Esophagus mucosa (tissue), 1 donor: Measurements from ENCODE around the gene HPGDS. TPM values are rescaled to one million over a fixed set of nuclear protein-coding genes. Genes with fewer than 3 reads are reported as not detected.
"Not testable (repeated sequence)": the region's sequence is repeated elsewhere in the genome, so short reads cannot be mapped to it uniquely, and the experiment has no call there.

Experiments used
- ATAC-seq: fragments of 200-7000 bp; cut with Tn5 transposase; one replicate; pipeline ENCODE4 v1.9.1; 2020
- total RNA-seq: library from RNA; stranded (reverse); gene quantifications from one replicate; pipeline ENCODE4 v1.2.4, GENCODE V29; 2023
- donor health status: DM: yes; HTN: yes; CAD: no.

Gene HPGDS
- not detected for total RNA-seq

DNA sequence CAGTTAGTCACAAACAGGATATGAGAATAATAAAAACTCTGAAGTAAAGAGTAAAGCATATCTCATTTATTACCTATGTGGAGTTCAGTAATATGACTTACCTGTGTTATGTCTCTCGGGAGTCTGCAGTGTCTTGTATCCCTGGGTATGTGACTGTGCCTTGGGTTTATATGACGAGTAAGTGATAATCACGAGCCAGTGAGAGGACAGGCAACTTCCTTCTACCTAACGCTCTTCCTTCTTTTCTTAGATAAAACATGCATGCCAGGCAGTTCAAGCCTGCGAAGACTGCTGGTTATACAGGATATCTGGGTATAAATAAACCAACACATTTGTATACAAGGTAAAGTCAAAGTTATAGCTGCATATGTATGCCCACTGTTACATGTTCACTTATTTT lies at the start of gene HPGDS:
HPGDS (minus strand) TSS at position 143 of the 400 bp plus-strand sequence. CDS start 8,207 bp downstream, outside the sequence.
- no peak for ATAC-seq

DNA sequence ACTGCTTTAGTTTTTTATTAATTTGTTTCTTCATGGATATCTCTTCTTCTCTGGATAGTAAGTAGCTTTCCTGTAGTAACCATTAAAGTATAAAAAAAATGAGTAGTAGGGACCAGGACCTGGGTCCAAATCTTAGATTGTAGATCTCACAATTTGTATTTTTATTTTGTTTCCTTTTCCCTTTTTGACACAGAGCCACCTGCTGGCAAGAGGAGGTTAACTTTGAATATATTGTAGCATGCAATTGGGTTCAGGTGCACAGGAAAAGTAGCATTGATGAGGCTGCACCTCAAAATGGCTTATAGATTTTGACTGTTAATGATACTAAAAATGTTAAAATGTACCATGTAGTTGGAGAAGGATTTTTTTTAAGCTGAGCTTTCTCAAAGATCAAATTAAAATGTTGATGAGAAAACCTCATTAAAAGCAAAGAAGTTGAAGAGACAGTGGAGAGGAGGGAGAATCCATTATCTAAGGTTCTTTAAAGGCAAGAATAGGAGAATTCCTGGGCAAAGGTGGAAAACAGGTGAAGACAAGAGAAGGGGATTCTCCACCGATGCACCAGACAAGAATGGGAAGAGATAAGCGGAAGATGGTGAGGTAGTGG lies 48.3 kb upstream of the HPGDS start:
- ATAC-seq: no peak

DNA sequence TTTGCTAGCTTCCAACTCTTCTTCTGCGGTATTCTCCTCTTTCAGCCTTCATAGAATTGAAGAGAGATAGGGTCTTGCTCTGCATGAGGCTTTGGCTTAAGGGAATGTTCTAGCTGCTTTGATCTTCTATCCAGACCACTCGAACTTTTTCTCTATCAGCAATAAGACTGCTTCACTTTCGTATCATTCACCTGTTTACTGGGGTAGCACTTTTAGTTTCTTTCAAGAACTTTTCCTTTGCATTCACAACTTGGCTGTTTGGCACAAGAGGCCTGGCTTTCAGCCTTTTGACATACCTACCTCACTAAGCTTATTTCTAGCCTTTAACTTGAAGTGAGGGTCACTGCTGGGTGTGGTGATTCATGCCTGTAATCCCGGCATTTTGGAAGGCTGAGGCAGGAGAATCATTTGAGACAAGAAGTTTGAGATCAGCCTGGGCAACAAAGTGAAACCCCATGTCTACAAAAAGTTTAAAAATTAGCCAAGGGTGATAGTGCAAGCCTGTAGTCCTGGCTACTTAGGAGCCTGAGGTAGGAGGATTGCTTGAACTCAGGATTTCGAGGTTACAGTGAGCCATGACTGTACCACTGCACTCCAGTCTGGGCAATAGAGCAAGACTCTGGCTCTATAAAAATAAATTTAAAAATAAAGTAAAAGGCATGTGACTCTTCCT lies 47.1 kb upstream of the HPGDS start:
- no peak for ATAC-seq

DNA sequence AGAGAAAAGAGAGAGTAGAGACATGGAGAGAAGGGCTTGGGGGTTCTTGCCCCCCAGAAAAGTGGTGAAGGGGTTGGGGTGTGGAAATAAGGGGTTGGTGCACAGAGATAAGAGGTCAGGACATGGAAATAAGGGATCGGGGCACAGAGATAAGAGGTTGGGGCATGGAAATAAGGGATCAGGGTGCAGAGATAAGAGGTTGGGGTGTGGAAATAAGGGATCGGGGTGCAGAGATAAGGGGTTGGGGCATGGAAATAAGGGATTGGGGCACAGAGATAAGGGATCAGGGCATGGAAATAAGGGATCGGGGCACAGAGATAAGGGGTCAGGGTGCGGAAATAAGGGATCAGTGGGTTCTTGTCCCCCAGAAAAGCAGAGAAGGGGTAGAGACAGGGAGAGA lies 45.3 kb upstream of the HPGDS start:
- ATAC-seq: not testable (repeated sequence)

DNA sequence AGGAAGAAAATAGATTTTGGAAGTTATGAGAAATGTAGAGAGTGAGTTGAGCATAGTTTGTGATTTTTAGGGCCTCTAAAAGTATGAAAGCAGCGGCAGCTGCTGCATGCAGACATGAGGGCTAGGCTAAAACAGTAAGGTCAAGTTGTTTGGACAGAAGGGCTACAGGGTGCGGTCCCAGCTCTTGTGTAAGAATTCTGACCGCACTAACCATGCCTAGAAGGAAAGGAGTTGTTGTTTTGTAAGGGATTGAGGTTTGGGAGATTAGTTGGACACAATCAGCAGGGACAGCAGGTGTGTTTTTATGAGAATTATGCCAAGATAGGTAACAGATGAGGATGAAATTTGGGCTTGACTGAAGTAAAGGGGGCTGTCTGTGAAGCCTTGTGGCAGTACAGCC lies 42.8 kb upstream of the HPGDS start:
- not testable (repeated sequence) for ATAC-seq

DNA sequence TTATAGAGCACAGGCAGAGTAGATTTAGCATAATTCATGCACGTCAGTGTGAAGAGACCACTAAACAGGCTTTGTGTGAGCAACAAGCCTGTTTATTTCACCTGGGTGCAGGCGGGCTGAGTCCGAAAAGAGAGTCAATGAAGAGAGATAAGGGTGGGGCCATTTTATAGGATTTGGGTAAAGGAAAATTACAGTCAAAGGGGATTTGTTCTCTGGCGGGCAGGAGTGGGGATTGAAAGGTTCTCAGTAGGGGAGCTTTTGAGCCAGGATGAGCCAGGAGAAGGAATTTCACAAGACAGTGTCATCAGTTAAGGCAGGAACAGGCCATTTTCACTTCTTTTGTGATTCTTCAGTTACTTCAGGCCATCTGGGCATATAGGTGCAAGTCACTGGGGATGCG lies 40.3 kb upstream of the HPGDS start:
- ATAC-seq: not testable (repeated sequence)

DNA sequence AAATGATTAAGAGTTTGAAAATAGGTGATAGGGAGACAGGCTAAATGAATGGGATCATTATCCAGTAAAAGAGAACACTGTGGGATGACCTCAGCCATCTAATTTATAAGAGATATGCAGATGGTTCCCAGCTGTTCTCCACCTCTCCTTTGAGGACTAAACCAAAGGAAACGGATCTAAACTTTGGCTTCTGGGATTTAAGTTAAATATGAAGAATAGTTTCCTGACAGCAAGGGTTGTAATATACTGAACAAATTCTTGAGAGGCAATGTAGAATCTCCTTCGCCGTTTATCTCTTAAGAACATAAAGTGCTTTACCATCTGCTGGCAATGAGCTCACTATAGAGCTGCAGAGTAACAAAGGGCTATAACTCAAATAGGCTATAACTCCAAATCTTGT lies 35.4 kb upstream of the HPGDS start:
- ATAC-seq: no peak

DNA sequence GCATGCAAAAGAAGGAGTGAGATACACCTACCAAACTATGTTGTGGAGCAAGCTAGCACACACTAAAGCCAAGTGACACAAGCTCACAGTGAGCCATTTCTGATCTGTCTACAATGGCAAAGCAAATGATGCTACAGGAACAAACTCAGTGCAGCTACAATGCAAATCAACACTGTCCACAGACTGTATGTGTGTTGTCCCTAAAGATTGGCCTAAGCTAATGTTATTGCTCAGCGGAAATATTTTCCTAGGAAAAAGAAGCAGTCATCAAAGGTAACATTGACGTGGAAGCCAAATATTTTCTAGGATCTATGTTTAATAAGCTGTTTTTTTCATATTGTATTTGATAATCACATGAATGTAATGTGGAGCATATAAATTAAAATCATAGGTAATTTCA lies 34.7 kb upstream of the HPGDS start:
- no peak for ATAC-seq

DNA sequence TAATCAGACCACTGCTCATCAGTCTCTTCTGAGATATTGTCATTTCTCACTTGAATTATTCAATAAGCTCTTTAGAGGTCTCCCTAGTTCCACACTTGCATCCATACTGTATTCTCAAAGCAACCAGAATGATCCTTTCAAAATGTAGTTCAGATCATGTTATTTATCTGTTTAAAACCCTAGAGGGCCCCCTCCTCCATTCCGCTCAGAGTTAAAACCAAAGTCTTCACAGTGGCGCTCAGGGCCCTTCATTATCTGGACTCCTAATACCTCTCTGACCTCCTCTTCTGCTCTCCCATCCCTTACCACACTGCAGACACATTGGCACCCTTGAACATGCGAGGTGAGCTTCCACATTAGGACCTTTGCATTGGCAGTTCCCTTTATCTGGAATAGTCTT lies 32.7 kb upstream of the HPGDS start:
- ATAC-seq: no peak

DNA sequence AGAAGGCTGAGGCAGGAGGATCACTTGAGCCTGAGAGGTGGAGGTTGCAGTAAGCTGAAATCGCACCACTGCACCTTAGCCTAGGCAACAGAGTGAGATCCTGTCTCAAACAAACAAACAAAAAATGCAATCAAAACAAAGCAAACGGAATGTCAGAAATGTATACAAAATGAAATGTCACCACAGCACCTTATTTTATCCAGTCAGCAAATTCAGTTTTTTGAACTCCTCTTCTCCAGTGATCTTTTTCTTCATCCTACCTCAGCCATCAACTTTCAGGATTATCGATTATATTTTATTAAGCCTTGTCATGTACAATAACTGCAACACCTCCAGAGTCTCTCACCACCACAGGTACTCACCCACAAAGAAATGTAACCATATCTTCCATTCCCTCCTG lies 31.1 kb upstream of the HPGDS start:
- ATAC-seq: no peak

DNA sequence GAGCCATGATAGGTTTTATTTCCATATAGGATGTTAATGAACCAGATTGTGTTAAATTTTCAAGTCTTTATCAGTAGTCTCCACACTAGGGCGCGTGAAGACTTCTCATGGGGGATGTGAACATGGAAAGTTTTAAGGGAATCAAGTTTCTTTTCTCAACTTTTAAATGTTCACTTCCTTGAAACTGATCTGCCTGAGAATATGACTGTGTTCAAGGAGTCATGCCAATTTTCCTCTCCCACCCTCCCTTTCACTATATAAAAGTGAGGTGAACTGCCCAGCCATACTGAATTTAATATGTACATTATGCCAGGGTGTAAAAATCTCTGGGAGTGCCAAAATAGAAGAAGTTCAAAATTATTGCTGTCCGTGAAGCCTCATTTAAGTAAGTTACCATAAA lies 30.4 kb upstream of the HPGDS start:
- no peak for ATAC-seq

DNA sequence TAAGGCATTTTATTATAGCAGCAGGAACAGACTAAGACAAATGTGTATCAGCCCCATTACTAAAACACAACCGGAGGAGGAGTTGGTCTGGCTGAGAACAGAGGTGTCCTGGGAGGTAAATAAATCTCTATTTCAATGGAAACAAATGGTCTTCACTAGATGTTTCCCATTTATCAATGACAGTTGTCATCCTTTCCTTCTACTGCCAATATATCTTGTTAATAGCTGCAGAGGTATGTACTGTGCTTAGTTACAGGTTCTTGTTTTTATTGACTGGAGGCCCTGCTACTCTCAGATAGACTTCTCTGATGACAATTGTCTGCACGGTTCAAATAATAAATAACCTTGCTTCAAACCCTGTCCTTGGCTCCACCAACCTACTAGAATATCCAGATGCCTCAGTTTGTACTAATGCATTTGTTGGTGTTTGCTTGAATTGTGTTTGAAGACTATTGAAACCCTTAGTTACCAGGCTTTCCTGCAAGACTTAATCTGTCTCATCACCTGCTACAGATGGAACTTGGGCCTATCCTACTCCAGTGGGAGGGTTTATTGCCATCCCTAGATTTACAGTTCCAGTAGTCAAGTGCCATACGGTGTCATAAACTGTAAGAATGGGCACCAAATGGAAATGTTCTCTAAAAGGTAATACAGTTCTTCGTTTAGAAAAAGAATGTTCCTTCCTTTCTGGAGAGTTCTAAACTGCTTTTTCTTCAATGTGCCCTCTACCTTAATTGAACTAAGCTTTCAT lies 29.8 kb upstream of the HPGDS start:
- ATAC-seq: no peak

DNA sequence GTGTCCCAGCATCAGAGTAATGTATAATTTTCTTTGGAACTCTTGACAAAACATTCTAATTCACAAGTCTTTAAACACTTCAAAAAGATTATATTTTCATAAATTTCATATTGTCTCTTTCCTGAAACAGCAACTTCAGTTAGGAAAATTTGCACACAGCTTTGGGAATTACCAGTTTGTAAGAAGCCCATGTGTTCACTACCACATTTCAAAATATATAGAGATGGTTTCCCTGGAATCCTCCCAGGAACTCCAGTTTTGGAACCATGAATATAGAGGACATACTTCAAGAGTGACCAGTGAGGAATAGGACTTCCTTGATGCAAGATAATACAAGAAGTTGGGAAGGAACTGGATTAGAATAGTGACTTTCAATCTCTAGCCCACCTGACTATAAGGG lies 28.7 kb upstream of the HPGDS start:
- ATAC-seq: no peak

DNA sequence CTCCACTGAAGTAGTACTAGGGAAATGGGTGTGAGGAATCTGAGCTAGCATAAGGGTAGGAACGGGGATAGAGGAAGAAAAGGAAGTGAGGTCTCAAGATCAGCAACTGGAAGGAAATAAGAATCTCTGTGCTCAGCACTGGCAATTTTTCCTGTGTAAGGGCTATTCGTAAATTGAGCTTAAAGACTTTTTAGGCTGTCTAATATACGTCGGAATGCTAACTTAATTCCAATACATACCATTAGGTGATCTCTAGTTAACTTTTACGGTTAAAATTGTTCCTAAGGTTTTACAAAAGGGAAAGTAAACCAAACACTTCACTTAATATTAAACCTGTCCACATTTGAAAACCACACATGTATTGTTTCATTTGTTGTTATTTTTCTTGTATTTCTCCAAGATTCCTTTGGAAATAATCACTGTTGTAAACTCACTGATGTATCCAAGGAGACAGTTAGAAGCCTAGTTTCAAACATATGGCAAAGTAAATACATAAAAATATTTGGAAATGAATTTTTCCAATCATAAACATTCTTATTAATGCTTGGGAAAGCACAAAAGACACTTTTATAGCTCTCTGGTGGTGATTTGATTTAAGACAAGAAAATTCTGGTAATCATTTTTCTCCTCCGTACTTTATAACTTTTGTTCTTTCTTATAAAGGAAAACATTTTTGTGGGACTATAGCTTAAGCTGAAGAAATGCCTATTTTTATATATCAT lies 28.1 kb upstream of the HPGDS start:
- ATAC-seq: no peak

DNA sequence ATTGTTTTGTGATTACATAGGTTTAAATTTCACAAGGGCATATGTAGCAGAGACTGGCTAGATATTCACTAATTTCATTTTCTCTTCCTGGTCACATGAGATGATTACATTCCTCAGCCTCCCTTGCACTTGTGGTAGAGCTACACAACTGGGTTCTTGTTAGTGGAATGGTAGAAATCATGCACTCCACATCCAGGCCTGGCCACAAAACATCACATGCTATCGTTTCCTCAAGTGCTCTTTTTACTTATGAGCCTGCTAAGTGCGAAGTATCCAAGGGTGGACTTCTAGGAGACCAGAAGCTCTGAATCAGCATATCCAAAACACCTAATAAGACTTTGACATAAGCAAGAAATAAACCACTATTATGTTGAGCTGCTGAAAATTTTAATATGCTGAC lies 26.4 kb upstream of the HPGDS start:
- no peak for ATAC-seq

DNA sequence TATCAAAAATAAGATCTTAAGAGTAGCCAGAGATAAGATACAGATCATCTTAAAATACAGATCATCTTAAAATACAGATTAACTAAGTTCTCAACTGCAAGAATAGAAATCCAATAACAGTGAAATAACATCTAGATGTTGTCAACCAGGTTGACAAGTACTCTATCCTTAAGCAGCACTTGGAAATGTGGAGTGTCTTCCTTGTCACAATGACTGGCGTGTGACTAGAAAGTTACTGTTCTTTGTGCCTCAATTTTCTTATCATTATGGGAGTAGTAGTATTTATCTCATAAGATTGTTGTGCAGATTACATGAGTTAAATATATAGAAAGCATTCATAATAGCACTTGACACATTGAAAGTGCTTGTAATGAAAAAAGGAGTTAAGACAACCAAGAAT lies 25.8 kb upstream of the HPGDS start:
- ATAC-seq: no peak

DNA sequence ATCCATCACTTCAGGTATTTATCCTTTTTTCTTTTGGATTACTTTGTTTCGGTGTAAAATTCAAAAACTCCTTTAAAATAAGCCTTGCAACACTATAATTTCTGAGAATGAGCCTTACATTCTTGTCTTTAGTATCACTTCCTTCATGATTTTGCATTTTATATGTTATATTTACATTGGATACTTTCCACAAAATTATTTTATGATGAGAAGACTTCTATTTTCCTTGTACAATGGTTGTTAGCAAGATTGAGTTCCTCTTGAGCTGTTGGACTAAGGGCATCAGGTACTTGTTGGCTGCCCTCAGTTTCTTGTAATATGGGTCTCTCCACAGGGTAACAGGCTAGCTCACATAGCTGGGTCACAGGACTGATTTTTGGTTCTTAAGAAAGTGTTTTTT lies 22.7 kb upstream of the HPGDS start:
- ATAC-seq: no peak

DNA sequence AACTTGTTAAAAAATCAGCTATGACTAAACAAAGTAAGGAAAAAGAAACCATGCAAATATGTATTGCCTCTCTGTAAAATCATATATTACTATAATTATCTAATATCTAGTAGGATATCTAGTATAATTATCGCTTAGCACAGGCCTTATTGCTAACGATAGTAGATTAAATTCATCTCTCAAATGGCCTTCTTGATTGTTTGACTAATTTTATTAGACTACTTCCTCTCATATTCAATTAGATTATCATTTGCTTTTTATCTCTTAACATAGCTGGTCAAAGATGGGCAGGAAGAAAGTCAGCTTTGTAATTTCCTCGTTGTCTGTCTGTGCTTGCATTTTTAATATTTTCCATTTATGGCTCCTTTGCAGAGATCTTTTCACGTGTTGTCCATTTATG lies 21.9 kb upstream of the HPGDS start:
- no peak for ATAC-seq

DNA sequence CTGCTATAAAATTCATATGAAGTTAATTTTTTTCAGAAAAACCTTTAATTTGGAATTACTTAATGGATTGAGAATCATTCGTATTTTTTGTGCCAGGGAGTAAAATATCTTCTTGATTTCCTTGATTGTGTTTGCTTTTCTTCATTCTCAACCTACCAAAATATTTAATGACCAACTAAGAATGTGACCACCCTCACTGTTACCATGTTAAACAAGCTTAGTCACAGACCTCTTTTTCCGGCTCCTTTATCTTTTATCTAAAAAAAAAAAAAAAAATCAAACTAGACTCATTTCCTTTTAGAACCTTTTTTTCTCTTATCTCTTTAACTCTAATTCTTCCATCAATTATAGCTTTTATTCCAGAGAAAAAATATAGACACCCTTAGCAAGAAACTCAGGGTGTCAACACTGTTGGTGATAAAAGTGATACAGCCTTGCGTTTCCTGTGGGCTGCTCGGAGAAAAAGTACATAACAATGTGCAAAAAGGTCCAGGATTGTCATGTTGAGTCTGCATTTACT lies 20.6 kb upstream of the HPGDS start:
- ATAC-seq: no peak

DNA sequence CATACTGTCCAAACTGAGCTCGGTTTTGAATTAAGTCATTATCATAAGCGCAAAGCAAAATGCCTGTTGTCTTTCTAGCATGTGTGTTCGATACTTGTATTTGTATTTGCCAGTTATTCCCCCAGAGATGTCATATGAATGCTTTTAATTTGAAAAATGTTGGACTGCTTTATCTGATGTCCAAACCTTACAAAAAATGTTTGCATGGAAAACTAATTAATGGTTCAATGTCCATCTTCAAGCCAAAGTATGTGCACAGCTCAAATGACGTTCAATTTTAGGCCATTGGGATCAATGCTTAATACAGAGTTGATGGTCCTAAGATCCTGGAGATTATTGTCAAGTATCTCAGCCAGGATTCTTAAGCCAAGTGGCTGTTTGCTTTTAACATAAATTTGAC lies 17.2 kb upstream of the HPGDS start:
- no peak for ATAC-seq

DNA sequence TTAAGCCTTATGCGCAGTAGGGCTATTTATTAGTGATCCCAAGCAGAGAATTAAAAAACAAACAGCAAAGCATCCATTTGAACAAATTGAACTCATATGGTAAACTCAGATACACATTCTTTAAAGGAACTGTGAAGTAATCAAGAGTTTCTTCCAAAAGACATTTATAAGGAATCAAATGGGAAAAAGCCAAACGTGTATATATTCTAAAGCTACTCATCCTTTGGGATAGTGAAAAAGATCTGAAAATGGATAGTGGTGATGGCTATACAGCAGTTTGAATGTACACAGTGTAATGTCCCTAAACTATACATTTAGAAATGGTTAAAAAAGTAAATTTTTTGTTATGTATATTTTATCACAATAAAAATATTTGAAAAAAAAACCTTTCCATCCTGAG lies 16.6 kb upstream of the HPGDS start:
- ATAC-seq: no peak

DNA sequence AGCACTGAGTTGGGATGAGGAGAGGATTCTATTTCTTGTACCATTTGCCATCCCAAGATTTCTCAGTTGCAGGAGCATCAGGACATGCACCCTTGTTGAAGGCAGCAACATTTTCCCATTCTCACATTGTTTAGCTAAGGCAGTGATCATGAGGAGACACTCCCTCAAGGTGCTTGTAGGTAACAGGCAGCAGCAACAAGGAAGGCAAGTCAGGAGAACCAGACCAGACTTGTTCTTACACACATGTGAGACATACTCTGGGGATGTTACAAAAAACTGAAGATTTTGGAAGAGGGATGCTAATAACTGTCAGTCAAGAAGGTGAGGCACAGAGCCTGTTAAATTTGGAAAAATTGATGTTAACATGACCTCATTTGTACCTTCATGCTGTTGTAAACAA lies 15.5 kb upstream of the HPGDS start:
- ATAC-seq: no peak

DNA sequence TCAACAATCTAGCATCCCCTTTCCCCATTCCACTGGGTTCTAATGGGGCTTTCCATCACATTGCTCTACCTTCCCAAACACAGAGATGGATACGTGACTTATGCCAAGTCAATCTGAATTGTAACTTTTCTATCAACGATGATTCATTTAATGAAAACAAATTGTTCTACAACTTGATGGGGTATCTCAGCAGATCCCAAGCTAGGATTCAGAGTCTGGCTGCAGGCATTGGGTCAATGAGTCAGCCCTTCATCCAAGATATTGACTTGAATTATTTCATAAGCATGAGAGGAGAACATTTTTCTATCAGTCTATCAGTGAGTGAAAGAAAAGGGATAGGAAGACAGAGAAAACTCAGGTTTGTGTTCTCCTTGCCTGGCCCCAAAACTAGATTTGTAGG lies 15.0 kb upstream of the HPGDS start:
- no peak for ATAC-seq
